ENCODE measurements around the gene FAM181B.

GRCh38 chr11:82714346-82715174, 19.1 kb downstream of the FAM181B start:
- TF ChIP-seq, protein P1, sequence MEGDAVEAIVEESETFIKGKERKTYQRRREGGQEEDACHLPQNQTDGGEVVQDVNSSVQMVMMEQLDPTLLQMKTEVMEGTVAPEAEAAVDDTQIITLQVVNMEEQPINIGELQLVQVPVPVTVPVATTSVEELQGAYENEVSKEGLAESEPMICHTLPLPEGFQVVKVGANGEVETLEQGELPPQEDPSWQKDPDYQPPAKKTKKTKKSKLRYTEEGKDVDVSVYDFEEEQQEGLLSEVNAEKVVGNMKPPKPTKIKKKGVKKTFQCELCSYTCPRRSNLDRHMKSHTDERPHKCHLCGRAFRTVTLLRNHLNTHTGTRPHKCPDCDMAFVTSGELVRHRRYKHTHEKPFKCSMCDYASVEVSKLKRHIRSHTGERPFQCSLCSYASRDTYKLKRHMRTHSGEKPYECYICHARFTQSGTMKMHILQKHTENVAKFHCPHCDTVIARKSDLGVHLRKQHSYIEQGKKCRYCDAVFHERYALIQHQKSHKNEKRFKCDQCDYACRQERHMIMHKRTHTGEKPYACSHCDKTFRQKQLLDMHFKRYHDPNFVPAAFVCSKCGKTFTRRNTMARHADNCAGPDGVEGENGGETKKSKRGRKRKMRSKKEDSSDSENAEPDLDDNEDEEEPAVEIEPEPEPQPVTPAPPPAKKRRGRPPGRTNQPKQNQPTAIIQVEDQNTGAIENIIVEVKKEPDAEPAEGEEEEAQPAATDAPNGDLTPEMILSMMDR (IDR thresholded peaks at IDR 0.05): no peak
- TF ChIP-seq RFX5 (IDR thresholded peaks at IDR 0.05): no peak
- no peak for TF ChIP-seq EP300 (IDR thresholded peaks at IDR 0.05)
- TF ChIP-seq POLR2A (IDR thresholded peaks at IDR 0.05; ENCODE audit: low read length): no peak
- TF ChIP-seq CHD4 (IDR thresholded peaks at IDR 0.05; ENCODE audit: borderline replicate concordance): no peak
- no peak for TF ChIP-seq HOXA7 (CRISPR knock-in tag; IDR thresholded peaks at IDR 0.05)
- no peak for TF ChIP-seq RCOR1 (IDR thresholded peaks at IDR 0.05; ENCODE audit: low read depth, low read length)
- no peak for TF ChIP-seq NFE2L2 (conservative IDR thresholded peaks at IDR 0.05; ENCODE audit: low read length)
- TF ChIP-seq JUN (IDR thresholded peaks at IDR 0.05): no peak
